Stimulated activated CD4-positive, alpha-beta T cell treated with anti-CD3 and anti-CD28 coated beads, Interleukin-2, amount 100 ng/mL, for 4 hours (primary cell): ENCODE data around the gene NKAP.
"Not testable (repeated sequence)": the region's sequence is repeated elsewhere in the genome, so short reads cannot be mapped to it uniquely, and the experiment has no call there.

ENCODE experiments used
- DNase-seq: peaks from one replicate; pipeline ENCODE4 v3.0.0-alpha.2; 2020; ENCODE audit warnings: low read depth

Gene NKAP

DNA sequence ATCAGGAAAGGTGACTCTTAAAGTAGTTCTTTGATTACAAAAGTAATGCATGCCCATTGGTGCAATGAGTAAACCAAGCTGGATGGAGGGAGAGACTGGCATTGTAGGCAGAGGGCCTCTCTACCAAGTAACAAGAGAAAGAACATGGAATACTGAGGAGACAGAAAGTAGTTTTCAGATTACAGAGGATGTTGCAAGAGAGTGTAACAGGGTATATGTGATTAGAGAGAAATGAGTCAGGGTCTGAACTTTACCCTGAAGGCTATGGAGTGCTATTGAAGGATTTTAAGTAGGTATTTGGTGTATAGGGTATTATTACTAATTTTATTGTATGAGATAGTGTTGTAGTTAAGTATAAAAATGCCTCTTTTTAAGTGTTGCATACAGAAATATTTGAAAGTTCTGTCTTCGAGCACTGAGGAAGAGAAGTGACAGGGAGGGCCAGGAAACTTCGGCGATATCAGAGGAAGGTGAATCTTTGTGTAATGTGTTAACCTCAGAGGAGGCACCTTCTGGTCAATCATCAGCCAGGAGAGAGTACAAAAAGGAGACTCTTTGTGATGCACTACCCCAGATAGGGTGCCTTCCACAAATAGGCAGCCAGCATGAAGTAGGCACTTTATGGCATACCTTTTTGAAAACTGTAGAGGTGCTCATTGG, 8.2 kb downstream of the NKAP start:
- no peak for DNase-seq

DNA sequence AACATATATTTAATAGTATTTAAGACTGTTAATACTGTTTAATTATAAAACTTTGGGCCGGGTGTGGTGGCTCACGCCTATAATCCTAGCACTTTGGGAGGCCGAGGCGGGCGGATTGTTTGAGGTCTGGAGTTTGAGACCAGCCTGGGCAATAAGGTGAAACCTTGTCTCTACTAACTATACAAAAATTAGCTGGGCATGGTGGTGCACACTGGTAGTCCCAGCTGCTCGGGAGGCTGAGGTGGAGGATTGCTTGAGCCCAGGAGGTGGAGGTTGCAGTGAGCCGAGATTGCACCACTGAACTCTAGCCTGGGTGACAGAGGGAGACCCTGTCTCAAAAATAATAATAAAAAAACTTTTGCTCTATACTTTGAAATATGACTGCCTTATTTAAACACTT, 21.2 kb downstream of the NKAP start:
- DNase-seq, result not testable (repeated sequence)

GRCh38 chrX:119919835-119920585, 23.5 kb downstream of the NKAP start:
- DNase-seq, result no peak

GRCh38 chrX:119917877-119918276, 25.7 kb downstream of the NKAP start:
- DNase-seq, result no peak

DNA sequence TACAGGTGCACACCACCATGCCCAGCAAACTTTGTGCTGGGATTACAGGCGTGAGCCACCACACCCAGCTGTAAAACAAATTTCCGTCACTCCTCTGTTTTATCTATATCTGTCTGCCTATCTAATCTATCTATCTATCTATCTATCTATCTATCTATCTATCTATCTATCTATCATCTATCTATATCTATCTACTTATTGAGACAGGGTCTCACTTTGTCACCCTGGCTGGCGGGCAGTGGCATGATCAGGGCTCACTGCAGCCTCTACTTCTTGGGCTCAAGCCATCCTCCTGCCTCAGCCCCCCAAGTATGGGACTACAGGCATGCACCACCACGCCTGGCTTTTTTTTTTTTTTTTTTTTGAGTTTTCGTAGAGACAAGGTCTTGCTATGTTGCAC, 27.2 kb downstream of the NKAP start:
- DNase-seq, result no peak

- DNase-seq, result no peak
Measured at GRCh38 chrX:119900976-119901375, 42.6 kb downstream of the NKAP start.

DNA sequence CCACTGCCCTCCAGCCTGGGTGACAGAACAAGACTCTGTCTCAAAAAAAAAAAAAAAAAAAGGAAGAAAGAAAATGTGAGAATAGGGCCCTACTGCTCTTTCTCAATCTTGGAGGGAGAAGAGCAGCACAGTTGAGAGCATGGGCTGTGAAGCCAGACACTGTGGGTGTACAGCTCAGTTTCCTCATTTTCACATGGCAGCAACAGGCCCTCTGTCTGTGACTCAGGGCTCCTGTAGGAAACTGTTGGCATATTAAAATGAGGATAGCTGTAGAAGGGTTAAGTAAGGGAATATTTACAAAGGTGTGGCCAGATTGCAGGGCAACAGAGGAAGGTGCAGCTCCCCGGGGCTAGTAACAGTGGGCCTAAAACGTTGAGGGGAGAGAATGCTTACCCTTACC, 44.4 kb downstream of the NKAP start:
- no peak for DNase-seq

- no peak for DNase-seq
Measured at GRCh38 chrX:119895843-119896326, 47.7 kb downstream of the NKAP start, which contains the start of gene AKAP14. Gene AKAP14, plus strand, starts transcription at chrX:119895893. Its CDS starts 7,331 bp downstream, at chrX:119903224.

DNA sequence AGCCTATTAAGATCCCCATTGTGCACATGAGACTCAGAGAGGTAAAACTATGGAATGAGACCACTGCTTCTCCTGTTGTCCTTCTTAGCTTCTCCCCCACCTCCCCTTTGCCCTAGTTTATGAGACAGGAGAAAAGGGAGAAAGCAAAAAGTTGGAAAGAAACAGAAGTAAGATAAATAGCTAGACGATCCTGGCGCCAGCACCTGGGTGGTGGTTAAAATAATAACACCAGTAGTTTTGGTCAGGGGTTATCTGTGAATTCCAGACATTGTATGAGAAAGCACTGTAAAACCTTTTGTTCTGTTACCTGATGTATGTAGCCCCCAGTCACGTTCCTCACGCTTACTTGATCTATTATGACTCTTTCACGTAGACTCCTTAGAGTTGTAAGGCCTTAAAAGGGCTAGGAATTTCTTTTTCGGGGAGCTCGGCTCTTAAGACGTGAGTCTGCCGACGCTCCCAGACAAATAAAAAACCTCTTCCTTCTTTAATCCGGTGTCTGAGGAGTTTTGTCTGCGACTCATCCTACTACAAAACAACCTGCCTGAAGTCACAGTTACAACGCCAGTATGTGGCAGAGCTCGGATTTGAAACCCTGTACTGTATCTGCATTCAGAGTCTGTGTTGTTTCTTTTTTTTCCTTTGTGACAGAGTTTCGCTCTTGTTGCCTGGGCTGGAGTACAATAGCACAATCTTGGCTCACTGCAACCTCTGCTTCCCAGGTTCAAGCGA, 51.4 kb downstream of the NKAP start:
- DNase-seq, result not testable (repeated sequence)

DNA sequence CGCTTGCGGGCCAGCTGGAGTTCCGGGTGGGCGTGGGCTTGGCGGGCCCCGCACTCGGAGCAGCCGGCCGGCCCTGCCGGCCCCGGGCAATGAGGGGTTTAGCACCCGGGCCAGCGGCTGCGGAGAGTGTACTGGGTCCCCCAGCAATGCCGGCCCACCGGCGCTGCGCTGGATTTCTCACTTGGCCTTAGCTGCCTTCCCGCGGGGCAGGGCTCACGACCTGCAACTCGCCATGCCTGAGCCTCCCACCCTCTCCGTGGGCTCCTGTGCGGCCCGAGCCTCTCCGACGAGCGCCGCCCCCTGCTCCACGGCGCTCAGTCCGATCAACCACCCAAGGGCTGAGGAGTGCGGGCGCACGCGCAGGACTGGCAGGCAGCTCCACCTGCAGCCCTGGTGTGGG, 52.9 kb downstream of the NKAP start:
- not testable (repeated sequence) for DNase-seq

GRCh38 chrX:119887721-119888425, 55.7 kb downstream of the NKAP start:
- no peak for DNase-seq

- DNase-seq, result no peak
Measured at GRCh38 chrX:119885554-119886428, 57.8 kb downstream of the NKAP start.

GRCh38 chrX:119880552-119881437, 62.8 kb downstream of the NKAP start:
- no peak for DNase-seq

DNA sequence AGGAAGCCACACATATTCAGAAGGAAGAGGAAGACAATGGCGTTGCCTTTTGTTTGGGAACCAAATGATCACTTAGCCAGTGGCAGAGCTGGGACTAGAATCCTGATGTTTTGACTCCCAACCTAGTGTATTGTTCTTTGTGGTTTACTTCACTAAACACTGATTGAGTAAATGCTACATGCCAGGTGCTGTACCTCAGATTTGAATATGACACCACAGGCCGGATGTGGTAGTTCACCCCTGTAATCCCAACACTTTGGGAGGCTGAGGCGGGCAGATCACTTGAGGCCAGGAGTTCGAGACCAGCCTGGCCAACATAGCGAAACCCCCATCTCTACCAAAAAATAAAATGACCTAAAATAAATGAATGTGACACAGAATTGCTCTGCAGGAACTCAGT, 63.5 kb downstream of the NKAP start:
- no peak for DNase-seq

- no peak for DNase-seq
Measured at GRCh38 chrX:119878740-119879139, 64.8 kb downstream of the NKAP start.

DNA sequence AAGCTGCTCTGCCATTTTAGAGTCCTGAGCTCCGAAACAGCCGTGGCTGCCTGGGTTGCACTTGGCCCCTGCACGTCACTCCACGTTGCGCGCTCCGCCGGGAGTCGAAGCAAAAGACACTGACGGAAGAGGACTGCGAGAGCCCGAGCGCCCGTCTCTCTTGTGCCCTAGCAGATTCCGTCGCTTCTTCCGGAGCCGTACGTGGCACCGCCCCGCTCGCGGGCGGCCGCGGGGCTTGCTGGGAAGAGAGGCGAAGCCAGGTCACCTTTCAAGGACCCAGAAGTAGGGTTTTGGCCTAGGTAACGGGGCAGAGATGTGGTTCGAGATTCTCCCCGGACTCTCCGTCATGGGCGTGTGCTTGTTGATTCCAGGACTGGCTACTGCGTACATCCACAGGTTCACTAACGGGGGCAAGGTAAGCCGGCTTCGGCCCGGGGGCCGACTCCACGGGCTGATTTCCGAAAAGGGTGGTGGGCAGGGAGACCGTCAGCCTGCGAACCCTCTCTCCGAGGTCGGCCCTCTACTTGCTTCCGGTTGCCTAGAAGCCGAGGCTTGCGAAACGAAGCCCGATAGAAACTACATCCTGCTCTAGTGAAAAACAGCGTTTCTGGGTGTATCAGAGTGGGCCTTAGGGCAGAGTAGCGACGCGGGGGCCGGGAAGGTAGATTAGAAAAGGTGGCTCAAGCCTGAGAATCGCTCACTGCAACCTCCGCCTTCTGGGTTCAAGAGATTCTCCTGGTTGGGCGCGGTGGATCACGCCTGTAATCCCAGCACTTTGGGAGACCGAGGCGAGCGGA, 71.8 kb downstream of the NKAP start, which contains the start of the genes NDUFA1 and RNF113A:
Gene NDUFA1 (plus strand): TSS at position 234 of the 797 bp plus-strand sequence. CDS start 80 bp downstream, at position 314.
Gene RNF113A (minus strand): TSS at position 135 of the 797 bp plus-strand sequence. CDS start 120 bp downstream, at position 15.
- peak; percentile 73 for DNase-seq

GRCh38 chrX:119871245-119871598, 72.3 kb downstream of the NKAP start:
- no peak for DNase-seq
